ENCODE data around the gene DNAH7. TPM values are rescaled to one million over a fixed set of nuclear protein-coding genes. Genes with fewer than 3 reads are reported as not detected.

Gene DNAH7
- total and polyA plus RNA-seq, 10 of the 15 experiments (the other 5 are each of a cell fraction or from before 2014, with no cell fraction given): 0.05 to 0.61 (median 0.16) TPM

GRCh38 chr2:195864316-195864715 lies 204.3 kb downstream of the DNAH7 start:
- ChIA-PET CTCF (no interaction called here), RAD21 (ENCODE audit: unreplicated experiment) (no interaction called here), SMC1A (ENCODE audit: uncharacterized antibody, unreplicated experiment) (interaction anchor here (1.0 kb wide), 1 partner anchor 11 kb away, joined by 4 read pairs; no protein-coding TSS in a partner anchor), POLR2A (no interaction called here)
- Histone ChIP-seq H3K27ac (ENCODE audit: control insufficient read depth, insufficient read depth) (no peak overlapping the region), H3K36me3 (ENCODE audit: control insufficient read depth in 2 of 2, insufficient read depth in 2 of 2, low read length in 1 of 2) (no peaks in the 10 kb centered on the region), H3K9me3 (replicated peaks; ENCODE audit: control insufficient read depth, insufficient read depth, low read length) (no peaks in the 10 kb centered on the region), H3K79me2 (ENCODE audit: control insufficient read depth, insufficient read depth, low read length) (no peaks in the 10 kb centered on the region), H3K4me2 (ENCODE audit: control insufficient read depth, insufficient read depth) (no peak overlapping the region), H2AFZ (ENCODE audit: control insufficient read depth, low read depth, low read length) (no peak overlapping the region), H3K4me1 (ENCODE audit: control insufficient read depth, insufficient read depth, low read length) (no peaks in the 10 kb centered on the region), H3K4me3 (no peak overlapping the region), H3K27me3 (replicated peaks in 1 of 2; ENCODE audit: control insufficient read depth in 2 of 2, insufficient read depth in 2 of 2, low read length in 1 of 2) (no peaks in the 10 kb centered on the region), H3K9ac (ENCODE audit: control insufficient read depth, insufficient read depth, low read length) (no peak overlapping the region), H4K20me1 (ENCODE audit: control insufficient read depth, insufficient read depth) (no peaks in the 10 kb centered on the region)
- no TSS peak for BruUV-seq (replicated peaks)
- intact Hi-C loops (cut with micrococcal nuclease; ENCODE audit: unreplicated experiment) (no loop called here), in situ Hi-C loops (cut with MboI) (no loop called here)
- 66% methylated on average over 6 of the region's 6 CpGs for WGBS (ENCODE audit: insufficient coverage, insufficient replicate concordance, low lambda C conversion rate, missing lambda C conversion rate)
- no peak for TF ChIP-seq IRF5 (IDR thresholded peaks at IDR 0.05; ENCODE audit: borderline replicate concordance)
- no peak for TF ChIP-seq SKIL (IDR thresholded peaks at IDR 0.05; ENCODE audit: low read depth, poor library complexity, severe bottlenecking)
- no peak for TF ChIP-seq ATF7 (IDR thresholded peaks at IDR 0.05; ENCODE audit: low read depth)
- TF ChIP-seq STAT1 (conservative IDR thresholded peaks at IDR 0.05): no peak
- no peak for TF ChIP-seq USF2 (IDR thresholded peaks at IDR 0.05; ENCODE audit: borderline replicate concordance, low read depth, low read length)
- TF ChIP-seq ASH2L (IDR thresholded peaks at IDR 0.05; ENCODE audit: borderline replicate concordance, low read depth): no peak
- no peak for TF ChIP-seq HCFC1 (IDR thresholded peaks at IDR 0.05; ENCODE audit: low read length)
- TF ChIP-seq POU2F2 (IDR thresholded peaks at IDR 0.05; ENCODE audit: borderline replicate concordance, low read depth, low read length): no peak
- TF ChIP-seq SMAD5 (IDR thresholded peaks at IDR 0.05; ENCODE audit: low read depth): no peak
- ATAC-seq (no peak), FAIRE-seq (no peak), DNase-seq (ENCODE audit: low read depth, low spot score) (no peak)
